ENCODE data around the gene MRPL33.

MRPL33 gene

DNA sequence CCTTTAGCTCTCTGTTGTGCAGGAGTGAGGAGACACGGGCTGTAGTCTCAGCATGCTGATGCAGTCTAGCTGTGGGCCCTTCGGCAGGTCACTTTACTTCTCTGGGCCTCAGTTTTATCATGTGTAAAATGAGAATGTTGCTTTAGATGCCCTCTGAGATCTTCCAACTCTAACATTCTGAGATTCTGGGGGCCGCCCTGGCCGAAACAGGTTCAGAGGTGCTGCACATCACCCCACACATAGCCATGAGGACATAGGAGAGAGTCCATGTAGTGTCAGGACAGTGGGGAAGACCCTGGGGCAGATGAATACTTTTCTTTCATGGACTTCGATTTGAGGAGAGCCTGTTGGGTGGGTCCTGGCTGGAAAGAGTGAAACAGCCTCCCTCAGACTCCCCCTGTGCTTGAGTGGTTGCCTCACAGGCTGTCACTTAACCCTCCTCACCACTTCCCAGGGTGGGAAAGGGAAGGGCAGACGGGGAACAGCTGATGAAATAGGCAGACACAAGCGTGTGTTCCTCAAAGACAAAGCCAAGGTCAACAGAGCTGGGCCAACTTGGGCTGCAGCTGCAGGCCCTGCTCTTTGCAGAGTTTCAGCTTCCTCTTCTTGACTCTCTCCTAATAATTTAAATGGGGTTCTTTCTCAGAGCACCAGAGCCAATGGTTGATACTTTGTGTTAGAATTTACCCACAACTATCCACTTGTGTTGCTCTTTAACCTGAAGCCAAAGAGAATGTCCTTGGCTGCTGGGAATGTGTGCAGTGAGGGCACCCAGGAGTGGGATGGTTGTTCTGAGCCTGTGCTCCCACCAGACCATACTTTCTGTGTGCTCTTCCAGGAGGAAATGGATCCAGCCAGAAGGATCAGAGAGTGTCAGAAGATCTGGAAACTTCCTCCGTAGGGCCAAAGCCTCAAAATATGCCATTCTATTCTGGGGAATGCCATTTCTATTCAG is 14.7 kb upstream of the MRPL33 start:
- TF ChIP-seq, protein P1, sequence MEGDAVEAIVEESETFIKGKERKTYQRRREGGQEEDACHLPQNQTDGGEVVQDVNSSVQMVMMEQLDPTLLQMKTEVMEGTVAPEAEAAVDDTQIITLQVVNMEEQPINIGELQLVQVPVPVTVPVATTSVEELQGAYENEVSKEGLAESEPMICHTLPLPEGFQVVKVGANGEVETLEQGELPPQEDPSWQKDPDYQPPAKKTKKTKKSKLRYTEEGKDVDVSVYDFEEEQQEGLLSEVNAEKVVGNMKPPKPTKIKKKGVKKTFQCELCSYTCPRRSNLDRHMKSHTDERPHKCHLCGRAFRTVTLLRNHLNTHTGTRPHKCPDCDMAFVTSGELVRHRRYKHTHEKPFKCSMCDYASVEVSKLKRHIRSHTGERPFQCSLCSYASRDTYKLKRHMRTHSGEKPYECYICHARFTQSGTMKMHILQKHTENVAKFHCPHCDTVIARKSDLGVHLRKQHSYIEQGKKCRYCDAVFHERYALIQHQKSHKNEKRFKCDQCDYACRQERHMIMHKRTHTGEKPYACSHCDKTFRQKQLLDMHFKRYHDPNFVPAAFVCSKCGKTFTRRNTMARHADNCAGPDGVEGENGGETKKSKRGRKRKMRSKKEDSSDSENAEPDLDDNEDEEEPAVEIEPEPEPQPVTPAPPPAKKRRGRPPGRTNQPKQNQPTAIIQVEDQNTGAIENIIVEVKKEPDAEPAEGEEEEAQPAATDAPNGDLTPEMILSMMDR (IDR thresholded peaks at IDR 0.05) = no peak

DNA sequence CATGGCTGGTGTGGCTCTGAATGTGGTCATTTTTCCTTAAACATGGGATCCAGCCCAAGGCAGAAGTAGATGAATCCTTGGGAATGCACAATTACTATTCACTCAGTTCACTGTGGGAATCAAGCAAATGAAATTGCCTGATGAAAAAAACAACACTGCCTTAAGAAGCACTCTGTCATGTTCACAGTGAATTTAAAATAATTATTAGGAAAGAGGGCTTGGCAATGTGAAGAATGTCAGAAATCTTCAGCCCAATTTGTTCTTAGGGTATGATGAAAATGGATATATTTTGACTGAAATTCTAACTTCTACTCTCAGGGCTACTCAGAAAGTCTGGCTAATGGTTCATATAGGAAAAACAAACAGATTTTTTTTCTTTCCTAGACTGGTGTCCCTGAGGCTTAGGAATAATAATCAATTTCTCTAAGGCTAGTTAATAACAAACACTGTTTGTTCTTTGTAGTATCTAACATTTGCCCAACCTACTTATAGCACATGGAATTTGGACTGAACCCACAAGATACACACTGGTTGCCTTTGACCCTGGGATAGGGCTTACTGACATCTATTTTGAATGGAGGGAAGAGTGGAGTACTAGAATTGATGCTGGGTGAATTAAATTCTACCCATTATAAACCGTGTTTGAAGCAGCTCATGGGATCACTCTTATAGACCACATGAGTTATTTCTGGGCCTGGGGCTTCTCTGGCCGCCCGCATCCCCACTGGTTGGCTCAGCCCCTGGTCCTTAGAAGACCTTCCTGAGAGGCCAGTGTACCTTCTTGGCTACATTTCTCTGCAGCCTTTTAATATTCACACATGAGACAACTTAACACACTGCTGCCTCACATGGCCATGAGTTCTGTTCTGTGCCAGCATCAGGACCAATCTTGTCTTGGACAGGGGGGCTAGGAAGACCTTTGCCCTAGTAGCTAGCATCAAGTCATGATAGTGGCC is 8.3 kb upstream of the MRPL33 start:
- TF ChIP-seq, protein P1 (IDR thresholded peaks at IDR 0.05) = no peak

DNA sequence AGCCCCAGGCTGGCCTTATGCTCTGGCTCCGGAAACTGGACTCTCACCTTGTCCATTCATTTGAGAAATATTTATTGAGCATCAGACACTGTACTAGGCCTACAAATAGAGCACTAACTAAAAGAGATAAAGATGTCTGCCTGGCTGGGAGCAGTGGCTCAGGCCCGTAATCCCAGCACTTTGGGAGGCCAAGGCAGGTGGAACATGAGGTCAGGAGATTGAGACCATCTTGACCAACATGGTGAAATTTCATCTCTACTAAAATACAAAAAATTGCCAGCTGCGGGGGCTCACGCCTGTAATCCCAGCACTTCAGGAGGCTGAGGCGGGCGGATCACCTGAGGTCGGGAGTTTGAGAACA is 7.6 kb upstream of the MRPL33 start:
- TF ChIP-seq, protein P1 (IDR thresholded peaks at IDR 0.05) = no peak

DNA sequence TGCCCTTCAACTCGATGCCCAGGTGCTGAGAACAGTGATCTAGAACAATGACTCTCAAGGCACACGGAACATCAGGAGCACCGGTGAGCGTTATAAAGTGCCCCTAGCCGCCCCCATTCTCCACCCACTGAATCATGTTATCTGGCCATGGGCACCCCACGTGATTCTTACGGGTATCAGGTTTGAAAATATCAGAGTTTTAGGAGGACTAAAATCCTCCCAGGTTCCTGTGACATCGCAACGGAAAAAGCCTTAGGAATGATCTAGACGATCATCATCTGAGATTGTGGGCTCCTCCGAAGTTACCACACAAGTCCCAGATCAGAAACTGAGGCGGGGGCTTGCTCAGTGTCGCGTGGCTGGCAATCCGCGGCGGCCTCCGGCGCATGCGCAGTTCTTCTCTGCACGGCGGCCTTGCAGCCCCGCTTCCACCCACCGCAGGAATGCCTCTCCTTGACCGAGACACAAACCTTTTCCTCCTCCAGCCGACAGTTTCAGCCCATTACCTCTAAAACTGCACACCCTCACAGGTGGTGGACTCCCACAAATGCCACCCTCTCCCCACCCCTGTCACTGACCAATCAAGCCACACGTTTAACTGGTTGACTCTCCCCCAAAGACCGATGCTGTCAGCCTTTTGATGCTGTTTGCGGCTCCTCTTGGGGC is 5.8 kb upstream of the MRPL33 start:
- TF ChIP-seq, protein P1 (IDR thresholded peaks at IDR 0.05) = no peak

DNA sequence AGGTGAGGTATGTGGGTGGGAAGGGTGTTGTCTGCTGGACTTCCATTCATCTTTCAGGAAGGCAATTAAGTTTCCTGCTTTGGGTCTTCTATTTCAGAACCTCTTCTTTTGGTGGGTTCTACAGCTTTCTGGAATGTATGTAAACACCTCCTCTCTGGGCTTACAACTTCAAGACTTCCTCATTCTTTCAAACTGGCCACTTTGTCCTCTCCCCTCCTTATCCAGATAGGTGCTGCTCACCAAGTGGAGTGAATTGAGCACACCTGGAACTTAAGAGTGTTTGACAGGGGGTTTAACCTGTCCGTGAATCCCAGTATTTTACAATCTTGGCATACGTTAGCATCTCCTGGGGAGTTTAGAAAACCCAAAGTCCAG is 5.2 kb upstream of the MRPL33 start:
- TF ChIP-seq, protein P1 (IDR thresholded peaks at IDR 0.05) = no peak

DNA sequence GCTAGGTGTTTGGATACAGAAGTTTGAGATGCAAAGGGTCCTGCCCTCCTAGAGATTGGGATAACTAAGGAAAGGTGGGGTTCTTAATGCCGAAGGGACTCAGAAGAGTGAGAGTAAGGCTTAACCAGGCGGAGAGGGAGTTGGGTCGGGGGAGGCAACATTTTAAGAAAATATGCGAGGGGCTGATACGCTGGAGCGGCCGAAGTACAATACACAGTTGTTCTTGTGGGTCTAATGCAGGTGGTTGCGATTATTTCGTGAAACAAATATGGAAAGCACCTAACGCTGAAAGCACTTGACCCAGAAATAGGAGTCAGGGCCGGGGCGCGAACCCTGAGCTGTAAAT is 344 bp upstream of the MRPL33 start:
- TF ChIP-seq, protein P1 (IDR thresholded peaks at IDR 0.05) = no peak

DNA sequence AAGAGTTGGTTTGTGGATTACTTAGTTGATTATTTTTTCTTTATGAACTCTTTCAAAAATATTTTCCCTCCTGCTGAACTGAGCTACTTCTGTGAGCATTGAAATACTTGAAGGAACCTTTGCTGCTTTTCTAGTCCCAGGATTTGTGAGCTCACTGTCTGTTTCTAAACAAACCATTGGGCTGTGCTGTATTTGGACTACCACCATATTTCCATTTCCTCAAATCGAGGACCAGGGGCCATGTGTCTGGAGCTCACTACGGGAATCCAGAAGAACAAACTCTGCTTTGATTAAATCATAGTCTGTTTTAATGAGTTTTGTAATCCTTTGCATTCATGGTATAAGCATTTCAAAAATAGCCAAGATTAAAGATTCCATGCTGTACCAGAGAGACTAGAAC is 1.3 kb downstream of the MRPL33 start:
- TF ChIP-seq, protein P1 (IDR thresholded peaks at IDR 0.05) = no peak
